Keratinocyte (primary cell): ENCODE measurements around the gene NPIPA1.
"Not testable (repeated sequence)": the region's sequence is repeated elsewhere in the genome, so short reads cannot be mapped to it uniquely, and the experiment has no call there.

Experiments used
- EZH2 ChIP-seq: IDR thresholded peaks from one replicate; pipeline ENCODE4 v1.6.1; 2012; ENCODE audit warnings: inconsistent platforms, mild to moderate bottlenecking, low read length, moderate library complexity
- TF ChIP-seq, protein P1 (sequence below), 3 experiments: IDR thresholded peaks in 1 of 3; conservative IDR thresholded peaks in 1 of 3; optimal IDR thresholded peaks in 1 of 3; 2 replicates in 2 of 3; 3 replicates in 1 of 3; pipeline versions ENCODE3 to v1.5.1; 2011; ENCODE audit warnings: low read length in 3 of 3, mild to moderate bottlenecking in 3 of 3, moderate library complexity in 2 of 3, control low read depth in 1 of 3, inconsistent platforms in 1 of 3; ENCODE audit not compliant: insufficient read depth in 2 of 3; ENCODE audit errors: extremely low read depth in 1 of 3

DNA sequence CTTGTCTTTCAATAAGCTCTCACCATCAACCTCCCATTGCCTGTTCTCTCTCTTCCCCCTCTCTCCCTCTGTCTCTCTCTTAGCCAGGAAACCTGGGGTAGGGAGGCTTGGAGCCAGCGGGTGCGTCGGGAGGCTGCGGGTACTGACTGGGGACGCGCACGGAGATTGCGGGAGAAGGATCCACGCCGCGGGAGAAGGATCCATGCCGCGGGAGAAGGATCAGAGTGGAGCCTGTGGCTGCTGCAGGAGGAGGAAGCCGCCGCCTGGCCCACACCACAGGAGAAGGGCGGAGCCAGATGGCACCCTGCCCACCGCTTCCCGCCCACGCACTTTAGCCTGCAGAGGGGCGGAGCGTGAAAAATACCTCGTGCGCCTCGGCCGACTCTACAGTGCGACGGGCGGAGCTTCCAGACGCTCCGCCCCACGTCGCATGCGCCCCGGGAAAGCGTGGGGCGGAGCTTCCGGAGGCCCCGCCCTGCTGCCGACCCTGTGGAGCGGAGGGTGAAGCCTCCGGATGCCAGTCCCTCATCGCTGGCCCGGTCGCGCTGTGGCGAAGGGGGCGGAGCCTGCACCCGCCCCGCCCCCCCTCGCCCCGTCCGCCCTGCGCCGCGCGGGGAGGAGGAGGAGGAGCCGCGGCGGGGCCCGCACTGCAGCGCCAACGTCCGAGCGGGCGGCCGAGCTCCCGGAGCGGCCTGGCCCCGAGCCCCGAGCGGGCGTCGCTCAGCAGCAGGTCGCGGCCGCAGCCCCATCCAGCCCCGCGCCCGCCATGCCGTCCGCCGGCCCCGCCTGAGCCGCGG is 26.2 kb upstream of the NPIPA1 start:
- TF ChIP-seq, protein P1, sequence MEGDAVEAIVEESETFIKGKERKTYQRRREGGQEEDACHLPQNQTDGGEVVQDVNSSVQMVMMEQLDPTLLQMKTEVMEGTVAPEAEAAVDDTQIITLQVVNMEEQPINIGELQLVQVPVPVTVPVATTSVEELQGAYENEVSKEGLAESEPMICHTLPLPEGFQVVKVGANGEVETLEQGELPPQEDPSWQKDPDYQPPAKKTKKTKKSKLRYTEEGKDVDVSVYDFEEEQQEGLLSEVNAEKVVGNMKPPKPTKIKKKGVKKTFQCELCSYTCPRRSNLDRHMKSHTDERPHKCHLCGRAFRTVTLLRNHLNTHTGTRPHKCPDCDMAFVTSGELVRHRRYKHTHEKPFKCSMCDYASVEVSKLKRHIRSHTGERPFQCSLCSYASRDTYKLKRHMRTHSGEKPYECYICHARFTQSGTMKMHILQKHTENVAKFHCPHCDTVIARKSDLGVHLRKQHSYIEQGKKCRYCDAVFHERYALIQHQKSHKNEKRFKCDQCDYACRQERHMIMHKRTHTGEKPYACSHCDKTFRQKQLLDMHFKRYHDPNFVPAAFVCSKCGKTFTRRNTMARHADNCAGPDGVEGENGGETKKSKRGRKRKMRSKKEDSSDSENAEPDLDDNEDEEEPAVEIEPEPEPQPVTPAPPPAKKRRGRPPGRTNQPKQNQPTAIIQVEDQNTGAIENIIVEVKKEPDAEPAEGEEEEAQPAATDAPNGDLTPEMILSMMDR (optimal IDR thresholded peaks at IDR 0.05 in 1 of 3, IDR thresholded peaks at IDR 0.05 in 1 of 3, conservative IDR thresholded peaks at IDR 0.05 in 1 of 3; ENCODE audit: extremely low read depth in 1 of 3, insufficient read depth in 2 of 3, low read length in 3 of 3), result not testable (repeated sequence)
- not testable (repeated sequence) for TF ChIP-seq EZH2
